H9 (cell line): ENCODE data around the gene LRRC37A3. TPM values are rescaled to one million over a fixed set of nuclear protein-coding genes. Genes with fewer than 3 reads are reported as not detected.

Experiments used
- DNase-seq: peaks from one replicate; pipeline ENCODE4 v3.0.0-alpha.2; 2017
- H2AFZ ChIP-seq: one replicate; pipeline ENCODE4 v1.6.1; 2013; ENCODE audit warnings: mild to moderate bottlenecking, low read length, control low read depth, moderate library complexity
- H2AK5ac ChIP-seq: 2 replicates; pipeline ENCODE4 v1.6.1; 2013; ENCODE audit warnings: low read length, control low read depth, mixed read lengths; ENCODE audit not compliant: insufficient read length
- H2BK120ac ChIP-seq: one replicate; pipeline ENCODE4 v1.6.1; 2013; ENCODE audit warnings: low read depth, mild to moderate bottlenecking, low read length, control low read depth, inconsistent platforms; ENCODE audit not compliant: poor library complexity, severe bottlenecking
- H2BK12ac ChIP-seq: 2 replicates; pipeline ENCODE4 v1.6.1; 2013; ENCODE audit warnings: low read length, control low read depth, mixed read lengths, low read depth; ENCODE audit not compliant: insufficient read length
- H2BK15ac ChIP-seq: 2 replicates; pipeline ENCODE4 v1.6.1; 2013; ENCODE audit warnings: low read depth, low read length, control low read depth
- H2BK20ac ChIP-seq: one replicate; pipeline ENCODE4 v1.6.1; 2013; ENCODE audit warnings: low read depth, mild to moderate bottlenecking, low read length, control low read depth, inconsistent platforms; ENCODE audit not compliant: poor library complexity, severe bottlenecking
- H2BK5ac ChIP-seq: 2 replicates; pipeline ENCODE4 v1.6.1; 2013; ENCODE audit warnings: low read length, control low read depth, mixed read lengths; ENCODE audit not compliant: insufficient read length
- H3K14ac ChIP-seq: 2 replicates; pipeline ENCODE4 v1.6.1; 2013; ENCODE audit warnings: low read length, control low read depth; ENCODE audit not compliant: insufficient read depth
- H3K18ac ChIP-seq: 2 replicates; pipeline ENCODE4 v1.6.1; 2013; ENCODE audit warnings: low read depth, mild to moderate bottlenecking, mixed read lengths, low read length, control low read depth; ENCODE audit not compliant: insufficient read length
- H3K23ac ChIP-seq: 2 replicates; pipeline ENCODE4 v1.6.1; 2013; ENCODE audit warnings: low read length, control low read depth, mixed read lengths, low read depth; ENCODE audit not compliant: insufficient read length
- H3K23me2 ChIP-seq: 2 replicates; pipeline ENCODE4 v1.6.1; 2013; ENCODE audit warnings: low read depth, mild to moderate bottlenecking, mixed read lengths, low read length, control low read depth; ENCODE audit not compliant: insufficient read length, poor library complexity, severe bottlenecking
- H3K27ac ChIP-seq: 2 replicates; pipeline ENCODE4 v1.5.1; 2013; ENCODE audit warnings: low read length, control low read depth, mixed read lengths, low read depth; ENCODE audit not compliant: insufficient read length
- H3K27me3 ChIP-seq: 2 replicates; pipeline ENCODE4 v1.6.1; 2013; ENCODE audit warnings: low read length, control low read depth, inconsistent platforms; ENCODE audit not compliant: insufficient read depth
- H3K4ac ChIP-seq: 2 replicates; pipeline ENCODE4 v1.6.1; 2013; ENCODE audit warnings: low read depth, mild to moderate bottlenecking, control low read depth, inconsistent platforms, low read length, moderate library complexity
- H3K4me1 ChIP-seq: 2 replicates; pipeline ENCODE4 v1.6.1; 2013; ENCODE audit warnings: low read length, control low read depth, inconsistent platforms; ENCODE audit not compliant: insufficient read depth
- H3K4me2 ChIP-seq: 2 replicates; pipeline ENCODE4 v1.6.1; 2013; ENCODE audit warnings: low read length, control low read depth, mixed read lengths; ENCODE audit not compliant: insufficient read length, insufficient read depth
- H3K56ac ChIP-seq: 2 replicates; pipeline ENCODE4 v1.6.1; 2013; ENCODE audit warnings: low read depth, mild to moderate bottlenecking, mixed read lengths, low read length, control low read depth; ENCODE audit not compliant: insufficient read length
- H3K79me1 ChIP-seq: 2 replicates; pipeline ENCODE4 v1.6.1; 2013; ENCODE audit warnings: low read depth, mild to moderate bottlenecking, moderate library complexity, low read length, control low read depth, inconsistent platforms; ENCODE audit not compliant: insufficient read depth, poor library complexity, severe bottlenecking
- H3K79me2 ChIP-seq: 2 replicates; pipeline ENCODE4 v1.6.1; 2013; ENCODE audit warnings: low read length, control low read depth, inconsistent platforms; ENCODE audit not compliant: insufficient read depth
- H3K9ac ChIP-seq: 2 replicates; pipeline ENCODE4 v1.6.1; 2013; ENCODE audit warnings: low read length, control low read depth, mixed read lengths; ENCODE audit not compliant: insufficient read length; ENCODE audit errors: extremely low read depth
- H3K9me3 ChIP-seq: one replicate; pipeline ENCODE4 v1.6.1; 2013; ENCODE audit warnings: low read depth, low read length, inconsistent platforms; ENCODE audit not compliant: control insufficient read depth
- H3T11ph ChIP-seq: one replicate; pipeline ENCODE4 v1.6.1; 2013; ENCODE audit warnings: mild to moderate bottlenecking, low read length, control low read depth, inconsistent platforms
- H4K20me1 ChIP-seq: one replicate; pipeline ENCODE4 v1.6.1; 2013; ENCODE audit not compliant: control insufficient read depth, insufficient read length, insufficient read depth
- H4K5ac ChIP-seq: 2 replicates; pipeline ENCODE4 v1.6.1; 2013; ENCODE audit warnings: low read depth, mild to moderate bottlenecking, mixed read lengths, low read length, control low read depth; ENCODE audit not compliant: insufficient read length
- H4K8ac ChIP-seq: replicated peaks from 2 replicates; pipeline ENCODE4 v1.6.1; 2013; ENCODE audit warnings: low read length, control low read depth, mixed read lengths, low read depth; ENCODE audit not compliant: insufficient read length
- H4K91ac ChIP-seq: 2 replicates; pipeline ENCODE4 v1.6.1; 2013; ENCODE audit warnings: low read depth, mild to moderate bottlenecking, moderate library complexity, mixed read lengths, low read length, control low read depth; ENCODE audit not compliant: insufficient read length
- H3K27ac Mint-ChIP-seq, 3 experiments: 2 replicates in 2 of 3; 3 replicates in 1 of 3; pipeline ENCODE4 v1.8.0; 2020 to 2021; ENCODE audit warnings: mixed read lengths in 3 of 3, mild to moderate bottlenecking in 1 of 3, moderate library complexity in 1 of 3
- H3K27me3 Mint-ChIP-seq: 2 replicates; pipeline ENCODE4 v1.8.0; 2021; ENCODE audit warnings: low read depth, mild to moderate bottlenecking, moderate library complexity, mixed read lengths
- H3K36me3 Mint-ChIP-seq, 3 experiments: 2 replicates in 2 of 3; 3 replicates in 1 of 3; pipeline ENCODE4 v1.8.0; 2020 to 2021; ENCODE audit warnings: low read depth in 3 of 3, mixed read lengths in 3 of 3; ENCODE audit not compliant: insufficient read depth in 1 of 3
- H3K4me1 Mint-ChIP-seq, 2 experiments: 2 replicates each; pipeline ENCODE4 v1.8.0; 2020; ENCODE audit warnings: mixed read lengths in 2 of 2
- H3K4me3 Mint-ChIP-seq, 2 experiments: 2 replicates in 1 of 2; 3 replicates in 1 of 2; pipeline ENCODE4 v1.8.0; 2020 to 2021; ENCODE audit warnings: mild to moderate bottlenecking in 2 of 2, mixed read lengths in 2 of 2, moderate library complexity in 1 of 2
- H3K9me3 Mint-ChIP-seq, 2 experiments: 2 replicates in 1 of 2; 3 replicates in 1 of 2; pipeline ENCODE4 v1.8.0; 2020; ENCODE audit warnings: mild to moderate bottlenecking in 2 of 2, mixed read lengths in 2 of 2, moderate library complexity in 1 of 2
- WGBS: extraction: QIAGEN DNeasy Blood & Tissue Kit; methylation state at CpG from one replicate; pipeline ENCODE4 v1.1.7; 2013; ENCODE audit warnings: missing lambda C conversion rate, low lambda C conversion rate, mixed read lengths; ENCODE audit not compliant: insufficient read length; ENCODE audit errors: extremely low coverage; 5-methylcytosine and 5-hydroxymethylcytosine counted together
- total RNA-seq: library from RNA; stranded (reverse); gene quantifications from 2 replicates; pipeline ENCODE4 v1.2.1, GENCODE V29; 2021
- TF ChIP-seq, protein P1 (sequence below): fragments of 200-600 bp; sonication (generic); conservative IDR thresholded peaks from 3 replicates; pipeline ENCODE4 v1.8.0; 2021; ENCODE audit warnings: antibody characterized with exemption, mild to moderate bottlenecking

Gene LRRC37A3
- total RNA-seq, 1 experiment from 2014 or later, result 5.4 TPM

DNA sequence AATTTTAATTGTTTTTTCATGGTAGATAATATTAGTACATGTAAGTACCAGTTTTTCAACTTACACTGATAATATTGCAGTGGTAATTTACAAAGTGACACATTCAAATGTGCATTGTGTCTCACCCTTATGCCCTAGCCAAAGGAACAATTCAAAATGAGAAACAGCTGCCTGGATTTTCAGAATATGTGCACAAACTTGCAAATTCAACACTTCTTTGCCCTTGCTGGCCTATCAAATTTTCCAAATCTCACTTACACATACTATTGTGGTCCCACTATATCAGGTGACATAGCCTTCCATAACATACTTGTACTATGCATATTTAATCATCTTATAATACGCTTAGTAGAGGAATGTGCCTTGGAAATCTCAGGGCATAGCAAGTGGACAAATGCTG is 32.6 kb upstream of the LRRC37A3 start:
- Mint-ChIP-seq H3K9me3 (no peaks in the 10 kb centered on the region), H3K36me3 (no peaks in the 10 kb centered on the region), H3K4me1 (no peaks in the 10 kb centered on the region), H3K27me3 (no peaks in the 10 kb centered on the region; the same call in 1 of the 2 replicates), H3K4me3 (no peak overlapping the region), H3K27ac (no peak overlapping the region)
- no peak overlapping the region for H3K56ac ChIP-seq
- H2AK5ac ChIP-seq, result no peak overlapping the region
- no peaks in the 10 kb centered on the region for H3K23me2 ChIP-seq
- no peaks in the 10 kb centered on the region for H3K4me1 ChIP-seq
- no peak overlapping the region for H4K91ac ChIP-seq
- no peak overlapping the region for H3K9ac ChIP-seq
- H2BK120ac ChIP-seq, result no peak overlapping the region
- no peak overlapping the region for H2BK5ac ChIP-seq
- H2BK20ac ChIP-seq, result no peak overlapping the region
- no peaks in the 10 kb centered on the region for H3K27me3 ChIP-seq
- no peak overlapping the region for H3T11ph ChIP-seq
- no peak overlapping the region for H2BK12ac ChIP-seq
- H3K79me2 ChIP-seq, result no peaks in the 10 kb centered on the region
- no CpG with 5 or more reads among the region's 1 CpG for WGBS
- no peak overlapping the region for H3K4me2 ChIP-seq
- no peaks in the 10 kb centered on the region for H4K20me1 ChIP-seq
- no peaks in the 10 kb centered on the region for H3K9me3 ChIP-seq
- no peak for DNase-seq
- H2BK15ac ChIP-seq, result no peak overlapping the region
- H3K27ac ChIP-seq, result no peak overlapping the region
- no peak overlapping the region for H3K14ac ChIP-seq
- H3K23ac ChIP-seq, result no peak overlapping the region
- H3K79me1 ChIP-seq, result no peaks in the 10 kb centered on the region
- no peak overlapping the region for H4K5ac ChIP-seq
- H3K18ac ChIP-seq, result no peak overlapping the region
- no peak overlapping the region for H2AFZ ChIP-seq
- TF ChIP-seq, protein P1, sequence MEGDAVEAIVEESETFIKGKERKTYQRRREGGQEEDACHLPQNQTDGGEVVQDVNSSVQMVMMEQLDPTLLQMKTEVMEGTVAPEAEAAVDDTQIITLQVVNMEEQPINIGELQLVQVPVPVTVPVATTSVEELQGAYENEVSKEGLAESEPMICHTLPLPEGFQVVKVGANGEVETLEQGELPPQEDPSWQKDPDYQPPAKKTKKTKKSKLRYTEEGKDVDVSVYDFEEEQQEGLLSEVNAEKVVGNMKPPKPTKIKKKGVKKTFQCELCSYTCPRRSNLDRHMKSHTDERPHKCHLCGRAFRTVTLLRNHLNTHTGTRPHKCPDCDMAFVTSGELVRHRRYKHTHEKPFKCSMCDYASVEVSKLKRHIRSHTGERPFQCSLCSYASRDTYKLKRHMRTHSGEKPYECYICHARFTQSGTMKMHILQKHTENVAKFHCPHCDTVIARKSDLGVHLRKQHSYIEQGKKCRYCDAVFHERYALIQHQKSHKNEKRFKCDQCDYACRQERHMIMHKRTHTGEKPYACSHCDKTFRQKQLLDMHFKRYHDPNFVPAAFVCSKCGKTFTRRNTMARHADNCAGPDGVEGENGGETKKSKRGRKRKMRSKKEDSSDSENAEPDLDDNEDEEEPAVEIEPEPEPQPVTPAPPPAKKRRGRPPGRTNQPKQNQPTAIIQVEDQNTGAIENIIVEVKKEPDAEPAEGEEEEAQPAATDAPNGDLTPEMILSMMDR, result no peak
- no peak overlapping the region for H3K4ac ChIP-seq
- no peak overlapping the region for H4K8ac ChIP-seq
